ENCODE data around the gene RNF113B. TPM values are rescaled to one million over a fixed set of nuclear protein-coding genes. Genes with fewer than 3 reads are reported as not detected.

RNF113B gene
- total and polyA plus RNA-seq, 2 experiments from 2014 or later = 0.94 TPM; not detected in 1

DNA sequence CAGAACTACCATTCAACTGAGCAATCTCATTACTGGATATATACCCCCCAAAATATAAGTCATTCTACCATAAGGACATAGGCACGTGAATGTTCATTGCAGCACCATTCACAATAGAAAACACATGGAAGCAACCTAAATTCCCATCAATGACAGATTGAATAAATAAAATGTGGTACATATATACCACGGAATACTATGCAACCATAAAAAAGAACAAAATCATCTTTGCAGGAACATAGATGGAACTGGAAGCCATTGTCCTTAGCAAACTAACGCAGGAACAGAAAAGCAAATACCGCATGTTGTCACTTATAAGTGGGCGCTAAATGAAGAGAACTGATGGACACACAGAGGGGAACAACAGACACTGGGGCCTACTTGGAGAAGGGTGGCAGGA, 14.1 kb downstream of the RNF113B start:
- peaks cover 10% of the 10 kb centered on the region for H4K20me1 ChIP-seq (ENCODE audit: insufficient read depth, poor library complexity, severe bottlenecking)
- WGBS (ENCODE audit: low lambda C conversion rate, missing lambda C conversion rate) = 98% methylated on average over 5 of the region's 5 CpGs

DNA sequence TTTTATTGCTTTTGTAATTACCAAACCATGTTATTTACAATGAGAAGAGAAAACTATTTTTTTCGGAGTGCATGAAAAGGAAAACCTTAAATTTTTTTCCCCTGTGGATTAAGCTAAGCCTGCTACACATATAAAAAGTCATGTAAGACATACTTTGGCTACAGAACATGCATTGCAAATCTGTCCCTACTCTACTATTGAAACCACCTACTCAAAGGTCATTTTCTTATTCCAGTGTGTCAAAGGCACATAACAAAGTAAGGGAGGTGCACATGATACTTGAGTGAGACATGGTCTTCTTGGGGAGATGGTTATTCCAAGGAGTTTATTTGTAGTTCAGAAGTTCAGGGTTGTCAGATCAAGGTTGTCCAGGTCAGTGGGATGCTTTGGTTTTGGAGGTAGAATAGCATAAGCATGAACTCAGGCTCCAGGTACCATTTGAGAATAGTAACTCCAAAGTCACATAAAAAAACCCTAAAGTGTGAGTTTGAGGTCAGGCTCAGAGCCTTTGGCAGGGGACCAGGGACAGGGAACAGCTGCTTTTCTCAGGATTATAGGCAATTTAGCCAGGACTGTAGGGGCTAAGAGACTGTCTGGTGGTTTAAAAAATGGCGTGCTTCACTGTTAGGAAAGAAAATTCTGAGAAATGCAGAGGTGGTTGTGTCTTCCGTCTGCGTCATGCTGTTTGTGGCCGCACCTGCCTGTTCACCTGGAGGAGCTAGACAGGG, 18.7 kb downstream of the RNF113B start:
- peaks cover 100% of the 10 kb centered on the region for H3K79me2 ChIP-seq
- H4K20me1 ChIP-seq (ENCODE audit: insufficient read depth, poor library complexity, severe bottlenecking) = peaks cover 21% of the 10 kb centered on the region
- no peak overlapping the region for H3K4me3 ChIP-seq
- no peaks in the 10 kb centered on the region for H3K27me3 ChIP-seq
- no peak overlapping the region for H3K4me2 ChIP-seq
- no peaks in the 10 kb centered on the region for H3K9me2 ChIP-seq (replicated peaks; ENCODE audit: insufficient read depth)
- H3K36me3 ChIP-seq (replicated peaks; ENCODE audit: insufficient read depth, low read depth) = no peaks in the 10 kb centered on the region
- 87% methylated on average over 5 of the region's 5 CpGs for WGBS (ENCODE audit: low lambda C conversion rate, missing lambda C conversion rate)
- TF ChIP-seq EZH2phosphoT487 (IDR thresholded peaks at IDR 0.05; ENCODE audit: low read depth, severe bottlenecking, unreplicated experiment) = no peak
- TF ChIP-seq EZH2 (IDR thresholded peaks at IDR 0.05; ENCODE audit: borderline replicate concordance) = no peak
- TF ChIP-seq, protein P1, sequence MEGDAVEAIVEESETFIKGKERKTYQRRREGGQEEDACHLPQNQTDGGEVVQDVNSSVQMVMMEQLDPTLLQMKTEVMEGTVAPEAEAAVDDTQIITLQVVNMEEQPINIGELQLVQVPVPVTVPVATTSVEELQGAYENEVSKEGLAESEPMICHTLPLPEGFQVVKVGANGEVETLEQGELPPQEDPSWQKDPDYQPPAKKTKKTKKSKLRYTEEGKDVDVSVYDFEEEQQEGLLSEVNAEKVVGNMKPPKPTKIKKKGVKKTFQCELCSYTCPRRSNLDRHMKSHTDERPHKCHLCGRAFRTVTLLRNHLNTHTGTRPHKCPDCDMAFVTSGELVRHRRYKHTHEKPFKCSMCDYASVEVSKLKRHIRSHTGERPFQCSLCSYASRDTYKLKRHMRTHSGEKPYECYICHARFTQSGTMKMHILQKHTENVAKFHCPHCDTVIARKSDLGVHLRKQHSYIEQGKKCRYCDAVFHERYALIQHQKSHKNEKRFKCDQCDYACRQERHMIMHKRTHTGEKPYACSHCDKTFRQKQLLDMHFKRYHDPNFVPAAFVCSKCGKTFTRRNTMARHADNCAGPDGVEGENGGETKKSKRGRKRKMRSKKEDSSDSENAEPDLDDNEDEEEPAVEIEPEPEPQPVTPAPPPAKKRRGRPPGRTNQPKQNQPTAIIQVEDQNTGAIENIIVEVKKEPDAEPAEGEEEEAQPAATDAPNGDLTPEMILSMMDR (IDR thresholded peaks at IDR 0.05; ENCODE audit: poor library complexity) = no peak
- DNase-seq (ENCODE audit: low spot score) = no peak
- no peak overlapping the region for H3K27ac ChIP-seq
- H3K4me1 ChIP-seq (ENCODE audit: insufficient read depth) = peaks cover 12% of the 10 kb centered on the region
- H3K9me3 ChIP-seq (ENCODE audit: low read depth) = no peaks in the 10 kb centered on the region
- H2AFZ ChIP-seq = no peak overlapping the region

More for the DNA sequence above, 14.1 kb downstream of the RNF113B start:
- H3K4me3 ChIP-seq = no peak overlapping the region
- no peaks in the 10 kb centered on the region for H3K27me3 ChIP-seq
- H3K4me1 ChIP-seq (ENCODE audit: insufficient read depth) = no peaks in the 10 kb centered on the region
- no peaks in the 10 kb centered on the region for H3K36me3 ChIP-seq (replicated peaks; ENCODE audit: insufficient read depth, low read depth)
- TF ChIP-seq, protein P1 (IDR thresholded peaks at IDR 0.05; ENCODE audit: poor library complexity) = no peak
- TF ChIP-seq EZH2 (IDR thresholded peaks at IDR 0.05; ENCODE audit: borderline replicate concordance) (no peak), EZH2phosphoT487 (IDR thresholded peaks at IDR 0.05; ENCODE audit: low read depth, severe bottlenecking, unreplicated experiment) (no peak)
- no peak overlapping the region for H3K4me2 ChIP-seq
- H3K79me2 ChIP-seq = peaks cover 99% of the 10 kb centered on the region
- H3K27ac ChIP-seq = no peak overlapping the region
- no peak for DNase-seq (ENCODE audit: low spot score)
- H3K9me3 ChIP-seq (ENCODE audit: low read depth) = no peaks in the 10 kb centered on the region
- no peak overlapping the region for H2AFZ ChIP-seq
- no peaks in the 10 kb centered on the region for H3K9me2 ChIP-seq (replicated peaks; ENCODE audit: insufficient read depth)

DNA sequence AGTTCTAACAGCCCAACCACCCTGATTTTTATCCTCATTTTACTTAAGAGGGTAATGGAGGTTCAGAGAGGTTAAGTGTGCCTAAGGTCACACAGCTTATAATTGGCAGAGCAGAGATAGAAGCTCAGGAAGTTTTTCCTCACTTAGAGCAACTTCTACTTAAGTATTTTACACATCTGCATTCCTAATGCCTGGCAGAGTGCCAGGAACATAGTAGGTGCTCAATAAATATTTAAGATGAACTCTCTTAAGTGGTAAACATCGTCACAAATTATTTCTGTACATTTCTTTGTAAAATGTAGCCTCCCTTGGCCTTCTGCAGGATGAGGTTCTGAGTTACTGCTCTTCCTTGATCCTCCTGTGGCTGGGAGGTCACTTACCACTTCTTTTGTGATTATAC, 19.5 kb downstream of the RNF113B start:
- H3K9me2 ChIP-seq (replicated peaks; ENCODE audit: insufficient read depth) = no peaks in the 10 kb centered on the region
- TF ChIP-seq, protein P1 (IDR thresholded peaks at IDR 0.05; ENCODE audit: poor library complexity) = no peak
- no peak for TF ChIP-seq EZH2 (IDR thresholded peaks at IDR 0.05; ENCODE audit: borderline replicate concordance)
- no peak for TF ChIP-seq EZH2phosphoT487 (IDR thresholded peaks at IDR 0.05; ENCODE audit: low read depth, severe bottlenecking, unreplicated experiment)
- H3K4me3 ChIP-seq = no peak overlapping the region
- peaks cover 12% of the 10 kb centered on the region for H3K4me1 ChIP-seq (ENCODE audit: insufficient read depth)
- peaks cover 25% of the 10 kb centered on the region for H4K20me1 ChIP-seq (ENCODE audit: insufficient read depth, poor library complexity, severe bottlenecking)
- H3K36me3 ChIP-seq (replicated peaks; ENCODE audit: insufficient read depth, low read depth) = no peaks in the 10 kb centered on the region
- H3K4me2 ChIP-seq = no peak overlapping the region
- no peaks in the 10 kb centered on the region for H3K9me3 ChIP-seq (ENCODE audit: low read depth)
- H3K79me2 ChIP-seq = peaks cover 97% of the 10 kb centered on the region
- no peak overlapping the region for H2AFZ ChIP-seq
- 87% methylated on average over 1 of the region's 1 CpG for WGBS (ENCODE audit: low lambda C conversion rate, missing lambda C conversion rate)
- peak overlapping the region; percentile 6 for H3K27ac ChIP-seq
- DNase-seq (ENCODE audit: low spot score) = no peak
- H3K27me3 ChIP-seq = no peaks in the 10 kb centered on the region
